HG03521 (cell line): ENCODE measurements around the gene LENG8.
"Not testable (repeated sequence)": the region's sequence is repeated elsewhere in the genome, so short reads cannot be mapped to it uniquely, and the experiment has no call there.

Experiments
- ATAC-seq: cut with Tn5 transposase; IDR thresholded peaks from one replicate; pipeline ENCODE4 v1.9.1; 2021; ENCODE audit warnings: mild to moderate bottlenecking, moderate library complexity; ENCODE audit not compliant: unreplicated experiment

LENG8 gene

DNA sequence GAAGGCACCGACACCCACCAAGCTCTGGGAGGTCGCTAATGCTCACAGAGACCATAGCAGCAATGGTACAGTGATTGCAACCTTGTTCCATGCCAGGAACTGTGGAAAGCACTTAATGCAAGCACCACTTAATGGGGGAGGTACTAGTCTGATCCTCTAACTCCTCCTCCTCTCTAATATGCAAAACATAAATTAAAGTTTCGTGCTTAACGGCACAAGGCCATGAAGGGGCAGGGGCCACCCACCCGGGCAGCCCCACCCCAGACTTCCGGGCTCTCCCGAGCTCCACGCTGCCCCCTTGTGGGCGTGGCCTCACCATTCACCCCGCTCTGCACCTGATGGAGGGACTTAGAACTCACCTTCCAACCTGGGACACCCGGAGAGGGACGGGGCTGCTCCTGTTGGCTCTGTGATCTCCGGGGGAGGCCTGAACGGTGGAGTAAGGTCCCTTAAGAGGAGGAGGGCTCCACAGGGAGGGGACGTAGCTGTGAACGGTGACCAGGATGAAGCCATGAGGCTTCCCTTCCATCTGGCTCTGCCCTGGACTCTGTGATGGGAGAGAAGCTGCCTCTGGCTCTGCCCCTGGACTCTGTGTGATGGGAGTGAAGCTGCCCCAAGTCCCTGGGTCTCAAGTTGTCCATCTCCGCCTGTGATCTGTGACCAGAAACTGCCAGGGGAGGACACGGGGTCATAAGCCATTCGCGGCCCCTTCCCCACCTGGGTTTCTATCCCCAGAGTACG lies 60.4 kb downstream of the LENG8 start:
- ATAC-seq, result not testable (repeated sequence)
